Bronchial epithelial cell (primary cell): Measurements from ENCODE around the gene LMNTD2. TPM values are rescaled to one million over a fixed set of nuclear protein-coding genes. Genes with fewer than 3 reads are reported as not detected.

Source experiments
- DNase-seq: peaks from one replicate; pipeline ENCODE4 v3.0.0-alpha.2; 2010; ENCODE audit warnings: low read depth
- FAIRE-seq: peaks from 2 replicates; lab custom pipeline; 2011; peaks lifted over from hg19 to GRCh38; lab: Jason Lieb, UNC
- H3K27me3 ChIP-seq: 2 replicates; pipeline ENCODE4 v1.5.1; 2011; ENCODE audit warnings: low read length; ENCODE audit not compliant: control insufficient read depth, insufficient read depth
- H3K36me3 ChIP-seq: 2 replicates; pipeline ENCODE4 v1.5.1; 2011; ENCODE audit warnings: low read length; ENCODE audit not compliant: control insufficient read depth, insufficient read depth
- H3K4me3 ChIP-seq: 2 replicates; pipeline ENCODE4 v1.5.1; 2011; ENCODE audit warnings: mild to moderate bottlenecking, low read depth, low read length, control low read depth
- CTCF ChIP-seq: IDR thresholded peaks from 2 replicates; pipeline ENCODE4 v1.5.1; 2011; ENCODE audit warnings: mild to moderate bottlenecking, moderate library complexity, low read length, control low read depth, inconsistent platforms; ENCODE audit not compliant: insufficient read depth, severe bottlenecking
- total RNA-seq: library from RNA; depleted of rRNA; stranded (reverse); fragments of >200 nt; gene quantifications from 2 replicates; pipeline ENCODE4 v1.2.1, GENCODE V29; 2014

LMNTD2 gene
- total RNA-seq, 1 donor from 2014 or later: 1.1 TPM

- Histone ChIP-seq H3K27me3 (no peaks in the 10 kb centered on the region), H3K4me3 (no peak overlapping the region), H3K36me3 (peaks cover 64% of the 10 kb centered on the region)
- FAIRE-seq: no peak
- DNase-seq: peak; percentile 58
- TF ChIP-seq CTCF: no peak
These were observed 45.7 kb upstream of the LMNTD2 start for GRCh38 chr11:606245-606644.

GRCh38 chr11:605286-606129 is 45.0 kb upstream of the LMNTD2 start:
- FAIRE-seq: no peak

GRCh38 chr11:603154-603553 is 42.6 kb upstream of the LMNTD2 start:
- no peak for FAIRE-seq
- Histone ChIP-seq H3K36me3 (peaks cover 46% of the 10 kb centered on the region), H3K4me3 (no peak overlapping the region), H3K27me3 (no peaks in the 10 kb centered on the region)
- no peak for TF ChIP-seq CTCF
- no peak for DNase-seq

More at GRCh38 chr11:605286-606129, 45.0 kb upstream of the LMNTD2 start:
- no peak for TF ChIP-seq CTCF
- peaks cover 57% of the 10 kb centered on the region for H3K36me3 ChIP-seq
- H3K27me3 ChIP-seq: no peaks in the 10 kb centered on the region
- no peak overlapping the region for H3K4me3 ChIP-seq
- DNase-seq: no peak

- no peak overlapping the region for H3K4me3 ChIP-seq
- DNase-seq (no peak), FAIRE-seq (peak; percentile 58)
- no peak for TF ChIP-seq CTCF
- no peaks in the 10 kb centered on the region for H3K27me3 ChIP-seq
- H3K36me3 ChIP-seq: peaks cover 48% of the 10 kb centered on the region
These were observed 41.2 kb upstream of the LMNTD2 start for GRCh38 chr11:601573-602245.

- H3K27me3 ChIP-seq: no peaks in the 10 kb centered on the region
- no peak for DNase-seq
- no peak for FAIRE-seq
- no peak for TF ChIP-seq CTCF
- H3K36me3 ChIP-seq: peaks cover 48% of the 10 kb centered on the region
- no peak overlapping the region for H3K4me3 ChIP-seq
These were observed 37.6 kb upstream of the LMNTD2 start for GRCh38 chr11:598005-598680.
